HG03097 (cell line): ENCODE data around the gene MAP2K5.

Experiments used
- ATAC-seq: cut with Tn5 transposase; IDR thresholded peaks from one replicate; pipeline ENCODE4 v1.9.1; 2021; ENCODE audit not compliant: unreplicated experiment, low FRiP score

MAP2K5 gene

DNA sequence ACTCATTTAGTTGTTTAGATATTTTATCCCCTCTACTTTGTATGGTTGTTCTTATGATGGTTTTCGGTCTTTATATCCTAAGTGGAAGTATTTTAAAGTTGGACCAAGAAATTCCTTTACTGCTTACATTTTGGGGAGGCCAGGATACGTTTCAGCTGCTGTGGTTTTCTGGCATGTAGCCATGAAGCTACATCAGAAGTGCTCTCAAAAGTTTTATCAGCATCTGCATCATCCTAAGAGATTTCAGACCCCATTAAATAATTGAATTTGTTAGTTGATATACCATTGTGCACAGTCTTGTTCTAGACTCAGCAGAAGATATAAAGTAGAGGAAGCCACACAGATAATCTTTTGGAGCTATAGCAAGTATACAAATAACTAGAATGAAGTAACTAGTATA is 232.7 kb downstream of the MAP2K5 start:
- ATAC-seq: no peak

DNA sequence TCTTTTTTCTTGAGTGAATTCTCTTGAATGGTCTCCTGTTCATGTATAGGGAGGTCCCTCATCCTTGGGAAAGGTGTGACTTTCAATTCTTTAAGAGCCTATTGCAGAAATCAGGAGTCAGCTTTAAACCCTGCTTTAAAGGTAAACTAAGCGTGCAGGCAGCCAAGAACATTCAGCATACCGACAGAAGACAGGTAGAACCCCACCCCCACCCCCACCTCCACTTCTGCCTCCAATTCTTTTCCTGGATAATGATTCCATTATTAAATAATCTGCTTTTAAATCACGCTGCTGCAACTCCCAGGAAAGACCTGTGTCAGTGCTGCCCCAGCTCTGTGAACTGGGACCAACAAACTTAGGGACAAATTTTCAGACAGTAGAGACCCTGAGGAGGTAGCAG is 233.5 kb downstream of the MAP2K5 start:
- no peak for ATAC-seq

DNA sequence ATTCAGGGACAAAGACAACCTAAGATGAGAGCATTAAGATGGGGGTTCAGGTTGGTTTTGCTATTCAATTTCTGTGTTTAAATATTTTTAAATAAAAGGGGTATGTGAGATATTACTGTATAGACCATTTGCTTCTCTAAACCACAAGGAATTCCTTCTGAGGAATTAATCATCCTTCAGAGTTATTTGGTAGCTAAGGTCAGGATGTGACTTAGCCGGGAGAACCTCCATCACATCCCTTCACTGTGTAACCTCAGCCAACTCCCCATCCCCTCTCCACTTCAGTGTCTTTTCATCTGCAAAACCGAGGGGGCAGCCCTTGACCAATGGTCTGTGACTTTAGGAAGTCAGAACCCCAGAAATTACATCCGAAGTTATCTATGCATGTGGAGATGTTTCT is 234.1 kb downstream of the MAP2K5 start:
- no peak for ATAC-seq

DNA sequence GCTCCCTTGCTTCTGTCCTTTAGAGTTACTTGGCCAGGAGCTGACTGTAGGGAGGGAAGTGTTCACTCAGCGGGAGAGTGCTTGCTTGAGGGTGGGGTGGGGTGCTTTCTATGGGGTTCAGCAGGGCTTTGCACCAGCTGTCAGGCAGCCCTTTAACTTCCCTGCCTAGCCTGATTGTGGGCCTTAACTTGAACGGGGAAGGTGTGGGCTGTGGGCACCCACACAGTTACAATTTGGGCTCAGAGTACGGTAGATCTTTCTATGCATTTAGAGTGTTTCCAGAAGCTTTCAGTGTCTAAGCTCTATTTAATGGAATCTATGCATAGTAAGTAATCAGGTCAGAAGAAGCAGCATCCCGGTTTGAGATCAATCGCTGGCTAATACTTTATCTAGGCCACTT is 234.6 kb downstream of the MAP2K5 start:
- no peak for ATAC-seq

DNA sequence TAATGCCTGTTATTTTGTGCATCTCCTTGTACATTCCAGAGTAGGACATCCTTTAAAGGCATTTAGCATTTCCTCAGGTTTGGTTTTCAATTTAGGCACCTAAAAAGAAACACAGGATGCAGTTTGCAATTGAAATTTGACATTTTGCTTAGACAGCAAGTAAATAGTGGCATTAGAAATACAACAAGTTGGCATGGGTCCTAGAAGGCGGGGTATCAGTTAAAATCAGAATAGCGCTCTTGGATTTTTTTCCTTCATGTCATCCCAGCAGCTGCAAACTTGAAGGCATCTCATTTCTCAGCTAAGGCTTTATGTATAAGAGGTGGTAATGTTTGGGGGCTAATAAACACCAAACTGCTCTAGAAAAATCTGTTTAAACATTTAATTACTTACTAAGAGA is 235.3 kb downstream of the MAP2K5 start:
- ATAC-seq: no peak

DNA sequence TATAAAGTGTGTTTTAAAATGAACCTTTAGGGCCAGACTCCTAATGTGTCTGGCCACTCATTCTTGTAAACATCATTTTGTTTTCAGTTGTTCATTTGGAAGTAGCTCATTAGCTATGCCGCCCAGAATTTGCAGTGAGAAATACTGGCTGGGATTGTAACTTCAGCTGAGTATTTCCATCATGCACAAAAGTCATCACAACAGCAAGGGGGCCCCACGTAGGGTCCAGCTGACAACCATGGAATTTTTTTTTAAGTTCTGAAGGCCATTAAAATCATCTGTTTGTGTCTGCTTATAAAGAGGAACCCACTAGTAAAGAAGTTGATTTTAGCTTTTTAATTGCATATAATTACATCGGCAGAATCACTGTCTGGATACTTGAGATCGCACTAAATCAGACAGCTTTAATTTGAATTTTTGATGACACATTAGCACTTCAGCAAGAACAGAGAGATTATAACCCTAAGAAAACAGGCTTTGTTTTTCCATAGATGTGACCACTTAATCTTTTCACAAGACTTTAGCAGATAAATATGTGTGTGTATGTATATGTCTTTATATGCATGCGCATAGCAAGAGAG is 236.6 kb downstream of the MAP2K5 start:
- ATAC-seq: no peak

DNA sequence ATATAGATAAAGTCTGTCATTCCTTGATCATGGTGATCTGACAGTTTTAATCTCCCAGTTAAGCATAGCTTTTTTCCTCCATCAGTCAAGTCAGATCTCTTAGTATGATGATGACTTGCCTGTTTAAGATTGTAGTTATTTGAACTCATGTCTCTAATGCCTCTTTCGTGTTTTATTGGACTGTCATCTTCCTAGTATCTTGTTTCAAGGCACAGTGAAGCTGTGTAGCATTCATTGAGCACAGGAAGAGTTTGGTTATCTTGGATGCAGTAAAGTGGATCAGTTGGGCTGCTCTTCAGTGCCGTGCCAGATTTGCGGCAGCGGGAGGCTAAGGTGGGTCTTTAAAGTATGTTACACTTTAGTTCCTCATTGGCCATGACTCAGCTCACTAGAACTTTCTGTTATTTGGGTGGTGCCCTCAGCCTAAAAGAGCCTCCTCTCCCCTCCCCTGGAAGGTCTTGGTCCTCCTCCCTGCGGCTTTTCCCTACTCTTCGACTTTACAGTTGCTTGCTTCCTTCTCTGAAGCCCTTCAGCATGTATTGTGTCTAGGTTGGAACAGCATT is 237.1 kb downstream of the MAP2K5 start:
- ATAC-seq: no peak

DNA sequence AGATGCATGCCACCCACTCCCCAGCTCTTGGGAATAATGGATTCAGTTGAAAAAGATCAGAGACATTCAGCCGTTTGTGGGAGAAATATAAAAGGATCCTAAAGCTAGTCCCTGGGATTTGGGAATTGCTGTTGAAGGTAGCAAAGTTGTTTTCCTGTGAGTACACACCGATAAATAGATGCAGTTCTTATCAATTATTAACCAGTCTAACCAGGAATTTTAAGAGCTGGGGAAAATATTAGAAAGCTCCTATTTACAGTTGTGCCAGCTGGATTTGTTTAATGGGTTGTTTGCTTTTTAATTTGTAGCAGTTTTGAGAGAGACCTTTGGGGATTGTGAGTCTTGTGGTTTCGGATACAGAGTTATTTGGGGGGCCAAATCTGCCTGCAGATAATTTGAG is 238.6 kb downstream of the MAP2K5 start:
- ATAC-seq: no peak

DNA sequence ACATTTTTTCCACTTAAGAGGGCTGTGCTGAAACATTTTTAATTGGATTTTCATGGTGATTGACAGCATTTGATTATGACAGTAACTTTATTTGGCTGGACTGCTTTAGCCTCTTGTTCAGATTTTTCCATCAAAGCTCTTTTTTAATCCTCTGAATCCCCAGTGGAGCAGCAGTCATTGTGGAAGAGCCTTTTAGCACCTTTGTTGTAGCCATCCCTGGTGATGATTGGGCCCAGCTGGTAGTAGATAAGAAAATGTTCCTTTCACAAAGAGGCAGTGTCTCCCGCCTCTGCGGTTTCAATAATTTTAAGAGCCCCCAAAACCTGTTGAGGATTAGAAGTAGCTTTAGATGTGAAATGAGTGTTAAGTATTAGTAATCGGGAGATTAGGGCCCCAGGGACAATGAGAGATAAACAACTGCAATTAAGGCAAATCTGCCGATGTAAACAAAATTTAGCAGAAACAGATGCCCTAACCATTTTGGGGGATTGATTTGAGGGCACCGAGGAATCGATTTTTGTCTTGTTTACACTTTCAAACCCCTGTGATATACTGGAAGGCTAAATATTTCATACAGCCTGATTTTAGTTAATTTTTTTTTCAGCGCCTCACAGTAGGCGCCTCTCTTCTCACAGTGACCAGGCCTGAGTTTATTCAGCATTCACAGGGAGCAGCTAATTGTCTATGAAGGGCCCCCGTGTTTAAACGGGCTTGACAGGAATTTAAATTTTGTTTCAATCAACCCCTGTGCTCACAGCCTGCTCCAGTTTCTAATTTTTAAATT is 239.6 kb downstream of the MAP2K5 start:
- ATAC-seq: no peak

DNA sequence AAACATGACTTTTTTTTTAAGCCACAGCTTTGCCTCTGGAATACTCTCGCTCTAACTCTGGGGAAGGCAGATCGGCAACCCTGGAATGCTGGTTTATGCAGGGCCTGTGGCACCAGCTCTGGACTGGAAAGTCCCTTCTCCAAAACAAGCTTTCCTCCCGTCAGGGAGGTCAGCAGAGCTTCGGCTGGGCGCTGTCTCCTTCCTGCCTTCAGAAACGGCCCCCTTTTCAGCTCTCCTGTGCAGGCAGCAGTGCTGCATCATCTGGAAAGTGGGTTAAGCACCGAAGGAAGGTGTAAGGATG is 240.1 kb downstream of the MAP2K5 start:
- ATAC-seq: no peak

DNA sequence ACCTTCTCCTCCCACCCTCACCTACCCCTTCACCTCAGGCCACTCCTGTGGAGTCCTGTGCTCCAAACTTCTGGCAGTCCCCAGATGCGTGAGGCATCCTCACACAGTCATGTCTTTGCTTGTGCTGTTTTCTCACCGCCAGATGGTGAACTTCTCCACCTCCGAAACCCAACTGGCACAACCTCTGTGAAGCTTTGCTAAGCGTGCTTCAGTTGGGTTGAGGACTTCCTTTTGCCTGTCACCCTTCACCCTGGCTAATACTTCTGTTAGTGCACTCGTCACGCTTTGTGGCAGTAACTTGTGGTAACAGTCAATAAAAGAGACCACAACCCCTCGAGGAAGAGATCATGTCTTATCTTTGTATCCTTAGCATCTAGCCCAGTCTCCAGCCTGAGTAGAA is 240.8 kb downstream of the MAP2K5 start:
- peak; percentile 55 for ATAC-seq

DNA sequence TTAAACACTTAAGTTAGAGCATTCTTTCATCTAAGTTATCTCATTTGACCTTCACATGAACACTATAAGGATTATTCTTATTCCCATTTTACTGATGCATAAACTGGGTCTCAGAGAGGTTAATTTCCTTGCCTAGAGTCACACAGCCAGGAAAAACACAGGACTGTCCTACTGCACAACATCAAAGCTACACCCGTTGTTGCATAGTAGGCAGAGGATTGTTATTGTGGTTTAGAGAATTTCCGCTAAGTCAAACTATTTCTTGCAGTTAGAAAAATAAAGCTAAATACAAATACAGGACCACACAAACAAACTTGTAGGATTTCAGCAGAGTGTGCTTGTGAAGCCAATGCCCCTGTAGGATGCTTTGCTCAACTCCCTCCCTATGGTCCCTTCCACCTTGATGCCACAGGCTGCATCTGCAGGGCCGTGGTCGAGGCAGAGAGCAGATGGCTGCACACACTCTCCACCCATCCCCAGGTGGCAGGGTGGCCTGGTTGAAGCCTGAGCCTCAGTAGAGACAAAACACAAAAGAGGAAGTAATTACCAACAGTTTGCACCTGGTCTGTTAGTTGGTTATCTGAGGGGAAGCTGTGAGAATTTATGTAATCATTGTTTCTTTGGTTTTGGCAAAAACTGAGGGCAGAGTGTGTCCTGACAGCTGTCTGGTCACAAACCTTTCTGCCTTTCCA is 241.7 kb downstream of the MAP2K5 start:
- ATAC-seq: peak; percentile 66

DNA sequence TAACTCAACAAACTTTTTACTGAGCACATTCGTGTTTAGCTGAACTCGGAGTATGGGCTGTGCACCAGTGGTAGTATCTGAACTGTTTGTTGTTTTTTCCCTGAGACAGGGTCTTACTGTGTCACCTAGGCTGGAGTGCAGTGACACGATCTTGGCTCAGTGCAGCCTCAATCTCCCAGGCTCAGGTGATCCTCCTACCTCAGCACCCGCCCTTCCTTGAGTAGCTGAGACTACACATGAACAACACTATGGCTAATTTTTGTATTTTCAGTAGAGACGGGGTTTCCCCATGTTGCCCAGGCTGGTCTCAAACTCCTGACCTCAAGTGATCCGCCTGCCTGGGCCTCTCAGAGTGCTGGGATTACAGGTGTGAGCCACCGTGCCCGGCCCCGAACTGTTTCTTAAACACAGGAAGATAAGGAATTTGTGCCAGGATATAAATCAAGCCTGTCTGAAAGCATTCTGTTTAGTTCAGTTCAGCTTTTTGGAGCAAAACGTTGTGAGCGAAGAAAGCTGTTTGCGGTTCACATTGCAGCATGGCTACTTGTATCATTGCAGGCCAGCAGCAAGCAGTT is 242.4 kb downstream of the MAP2K5 start:
- no peak for ATAC-seq

DNA sequence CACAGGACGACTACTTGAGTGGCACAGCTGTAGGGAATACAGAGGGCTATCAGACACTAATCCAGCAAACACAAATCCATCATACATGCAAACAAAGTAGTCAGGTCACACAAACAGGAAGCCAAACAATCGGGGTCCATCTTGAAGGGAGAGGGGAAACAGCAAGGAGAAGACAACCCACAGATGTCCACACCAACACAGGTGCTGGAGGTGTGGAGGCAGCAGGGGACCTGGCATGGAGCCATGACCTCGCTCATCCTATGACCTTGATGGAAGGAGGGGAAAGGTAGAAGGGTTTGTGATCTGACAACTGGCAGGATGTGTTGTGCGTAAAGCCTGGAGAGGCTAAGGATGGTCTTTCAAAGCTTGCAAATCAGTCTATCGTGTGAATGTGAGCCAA is 242.9 kb downstream of the MAP2K5 start:
- no peak for ATAC-seq

DNA sequence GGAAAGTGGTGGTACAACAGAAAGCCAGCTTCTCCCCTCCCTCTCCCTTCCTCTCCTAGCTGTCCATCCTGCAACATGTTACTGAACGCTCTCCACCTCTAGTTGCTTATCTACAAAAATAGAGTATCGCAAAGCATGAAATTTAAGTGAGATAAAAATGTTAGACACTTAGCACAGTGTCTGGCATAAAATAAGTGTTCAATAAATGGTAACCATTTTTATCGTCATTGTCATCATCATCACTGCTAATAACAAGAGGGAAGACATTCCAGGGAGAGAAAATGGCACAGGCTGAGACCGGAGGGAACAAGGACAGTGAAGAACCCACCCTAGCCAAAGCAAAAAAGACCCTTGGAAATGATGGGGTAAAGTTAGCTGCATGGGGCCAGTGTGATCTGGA is 244.1 kb downstream of the MAP2K5 start:
- ATAC-seq: no peak

DNA sequence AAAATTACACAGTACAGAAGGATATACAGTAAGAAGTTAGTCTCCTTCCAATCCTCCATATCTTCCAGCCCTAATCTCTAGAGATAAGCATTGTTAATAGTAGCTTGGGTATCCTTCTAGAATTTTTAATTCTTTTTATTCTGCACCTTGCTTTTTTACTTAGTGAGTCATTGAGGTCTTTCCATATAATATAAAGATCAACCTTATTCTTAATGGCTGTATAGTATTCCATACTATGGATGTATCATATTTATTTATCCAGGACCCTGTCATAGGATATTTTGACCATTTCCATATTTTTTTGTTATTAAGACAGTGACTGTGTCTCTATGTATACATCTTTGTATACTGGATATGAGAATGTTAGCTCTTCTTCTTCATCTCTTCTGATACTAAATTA is 246.5 kb downstream of the MAP2K5 start:
- ATAC-seq: no peak

DNA sequence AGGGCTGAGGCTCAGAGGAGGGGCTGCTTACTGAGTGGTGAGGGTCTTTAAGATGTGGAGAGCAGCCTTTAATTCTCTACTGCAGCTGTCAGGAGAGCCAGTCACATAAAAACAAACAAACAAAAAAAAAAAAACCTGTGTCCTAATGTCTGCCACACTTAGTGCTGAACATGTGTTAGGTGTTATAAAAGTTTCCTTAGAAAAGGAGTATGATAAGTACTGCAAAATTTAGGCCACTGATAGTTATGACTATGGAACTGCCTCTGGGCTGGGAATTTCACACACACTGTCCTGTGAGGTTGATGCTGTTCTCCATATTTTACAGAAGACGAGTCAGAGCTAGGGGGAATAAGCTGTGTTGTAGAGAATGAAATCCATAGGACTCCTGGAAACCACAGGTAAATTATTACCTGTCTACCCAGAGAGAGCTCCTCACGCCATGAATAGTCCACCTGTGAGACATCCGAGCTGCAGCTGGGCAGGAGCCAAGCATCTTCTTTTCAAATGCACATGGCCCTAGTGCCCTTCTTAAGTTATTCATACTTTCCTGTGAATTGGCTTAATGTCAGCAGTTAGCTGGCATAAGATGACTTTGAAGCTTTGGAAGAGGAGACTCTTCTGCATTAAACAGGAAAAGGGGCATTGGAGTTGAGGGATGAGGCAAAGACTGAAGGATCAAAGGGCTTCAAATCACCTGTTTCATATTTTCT is 248.3 kb downstream of the MAP2K5 start:
- ATAC-seq: no peak

DNA sequence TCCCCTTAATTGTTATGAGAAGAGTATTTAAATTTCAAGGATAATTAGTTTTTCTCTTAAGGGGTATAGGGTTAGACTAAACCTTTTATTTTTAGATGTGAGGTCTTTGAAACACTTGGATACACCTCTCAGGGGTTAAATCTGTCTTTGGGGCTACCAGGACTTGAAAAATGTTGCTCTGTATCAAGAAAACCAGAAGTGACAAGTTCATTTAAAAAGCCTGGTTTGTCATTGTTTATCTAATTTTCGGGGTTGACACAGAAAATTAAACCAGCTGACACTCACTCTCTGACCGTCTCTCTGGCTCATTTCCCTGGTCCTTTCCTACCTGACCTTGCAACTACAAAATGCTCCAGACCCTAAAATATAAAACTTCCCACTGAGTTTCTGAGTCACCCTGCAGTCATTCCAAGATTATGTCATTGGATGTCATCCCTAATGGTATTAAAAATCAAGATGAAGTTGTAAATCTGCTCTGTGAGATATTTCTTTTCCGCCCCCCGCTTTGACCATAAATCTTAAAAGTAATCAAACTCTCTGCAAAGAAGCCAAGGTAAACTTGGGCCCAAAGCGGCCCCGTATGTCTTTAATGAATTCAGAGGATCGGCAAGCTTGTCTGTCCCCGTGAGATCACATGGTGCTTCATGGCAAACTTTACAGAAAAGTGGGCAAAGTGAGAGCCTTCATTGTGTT is 249.9 kb downstream of the MAP2K5 start:
- ATAC-seq: no peak

DNA sequence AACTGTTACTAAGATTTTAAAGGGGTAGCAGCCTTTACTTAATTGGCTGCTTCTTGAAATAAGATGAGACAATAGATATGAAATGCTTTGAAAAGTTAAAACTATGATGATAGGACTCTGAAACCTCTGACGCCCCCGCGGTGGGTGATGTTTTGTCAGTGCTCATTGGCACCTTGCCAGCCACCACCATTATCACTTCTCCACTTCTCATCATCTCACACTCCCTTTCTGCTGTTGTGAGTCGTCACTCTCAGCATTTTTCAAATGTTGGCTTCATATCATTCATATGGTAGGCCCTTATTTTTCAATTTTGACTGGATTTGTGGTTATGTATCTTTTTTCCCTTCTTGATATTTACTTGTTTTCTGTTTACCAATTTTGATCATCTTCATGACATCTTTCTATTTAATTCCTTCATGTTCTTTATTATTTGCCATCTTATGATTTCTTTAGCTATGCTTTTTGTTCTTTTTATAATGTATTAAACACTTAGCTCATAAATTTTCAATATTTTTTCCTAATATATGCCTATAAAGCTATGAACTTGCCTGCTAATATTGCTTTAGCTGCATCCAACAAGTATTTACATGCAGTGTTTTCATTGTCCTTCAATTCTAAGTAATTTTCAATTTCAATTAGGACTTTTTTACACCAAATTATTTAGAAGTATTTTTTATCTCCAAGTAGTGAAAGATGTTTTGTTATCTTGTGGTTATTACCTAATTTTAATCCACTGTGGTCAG is 252.5 kb downstream of the MAP2K5 start:
- ATAC-seq: no peak
